ENCODE results near the gene FBXL17.

GRCh38 chr5:108381350-108381953 lies 446 bp downstream of the FBXL17 start:
- TF ChIP-seq CTCF (IDR thresholded peaks at IDR 0.05; ENCODE audit: low read depth, low read length), result no peak
- no peak for TF ChIP-seq EZH2phosphoT487 (IDR thresholded peaks at IDR 0.05; ENCODE audit: low read depth)

Data from OCI-LY3 (cell line).